ENCODE results near the gene PXDN.
A peak's percentile ranks its signal among the peaks of the same experiment; 100 is the strongest.

PXDN gene

DNA sequence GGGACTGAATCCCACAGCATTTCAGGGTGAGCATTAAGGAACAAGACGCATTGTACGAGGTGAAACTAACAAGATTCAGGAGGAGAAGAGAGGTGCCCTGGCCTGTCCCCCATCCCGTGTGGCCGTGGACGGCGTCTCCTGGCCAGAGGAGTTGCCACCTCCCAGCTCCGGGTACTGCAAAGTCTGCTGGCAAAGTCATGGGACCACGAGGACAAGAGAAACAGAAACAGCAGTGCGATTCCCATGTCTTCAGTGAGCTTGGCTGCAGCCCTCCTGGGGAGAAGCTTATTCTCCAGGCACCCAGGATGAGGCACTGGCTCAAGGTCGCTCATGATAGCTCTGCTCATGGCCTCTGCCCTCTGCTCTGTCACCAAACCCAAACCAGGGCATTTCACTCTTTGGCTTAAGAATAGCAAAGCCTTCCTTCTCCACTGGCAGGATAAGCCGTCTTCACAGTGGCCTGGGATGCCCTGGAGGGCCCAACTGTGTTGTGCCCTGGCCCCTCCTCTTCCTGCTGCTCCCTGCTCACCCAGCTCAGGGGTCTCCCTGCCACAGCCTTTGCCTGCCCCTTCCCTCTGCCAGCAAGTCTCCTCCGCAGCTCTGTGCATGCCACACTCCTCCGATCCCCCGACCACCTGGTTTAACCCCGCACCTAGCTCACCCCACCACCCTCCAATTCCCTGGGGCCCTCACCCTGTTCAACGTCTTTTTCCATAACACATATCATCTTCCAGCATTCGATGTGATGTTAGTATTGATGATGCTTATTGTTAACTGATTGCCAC, 144.8 kb downstream of the PXDN start:
- no peak for TF ChIP-seq Cebpa-rat (IDR thresholded peaks at IDR 0.05)
- peaks cover 7 to 81% (median 61%) of the 10 kb centered on the region in 10 experiments for H3K4me1 ChIP-seq
- no peaks in the 10 kb centered on the region for H3K36me3 ChIP-seq
- H3K9me3 ChIP-seq (replicated peaks in 1 of 11): 0 out of 22 replicates have a peak, but pooled peaks cover 0 to 4% (median 0%) of the 10 kb centered on the region in 11 experiments
- H4K20me1 ChIP-seq: peaks cover 0 to 14% (median 0%) of the 10 kb centered on the region in 11 experiments; a peak in 5 of 22 replicates
- H3K4me2 ChIP-seq: peak overlapping the region in 9 of 11 experiments; percentile 35 to 82 (median 73); a peak in 17 of 22 replicates
- H3K27ac ChIP-seq: no peak overlapping the region
- H3K27me3 ChIP-seq: peaks cover 0 to 22% (median 0%) of the 10 kb centered on the region in 11 experiments; a peak in 5 of 22 replicates
- no peak overlapping the region for H3K9ac ChIP-seq
- no peak overlapping the region for H3K4me3 ChIP-seq

- TF ChIP-seq Cebpa-rat (IDR thresholded peaks at IDR 0.05): no peak
- Histone ChIP-seq H4K20me1 (peaks cover 0 to 21% (median under 1%) of the 10 kb centered on the region in 11 experiments; a peak in 5 of 22 replicates), H3K27ac (no peak overlapping the region), H3K4me3 (no peak overlapping the region), H3K4me2 (peak overlapping the region in 8 of 11 experiments; percentile 50 to 82 (median 74); a peak in 16 of 22 replicates), H3K9ac (no peak overlapping the region), H3K36me3 (no peaks in the 10 kb centered on the region), H3K4me1 (peaks cover 13 to 81% (median 64%) of the 10 kb centered on the region in 10 experiments), H3K9me3 (replicated peaks in 1 of 11) (0 out of 22 replicates have a peak, but pooled peaks cover 0 to 4% (median 0%) of the 10 kb centered on the region in 11 experiments), H3K27me3 (peaks cover 0 to 26% (median 0%) of the 10 kb centered on the region in 11 experiments; a peak in 6 of 22 replicates)
These were observed 145.5 kb downstream of the PXDN start for GRCh38 chr2:1598800-1599199.

- H4K20me1 ChIP-seq: peaks cover 0 to 28% (median 3%) of the 10 kb centered on the region in 11 experiments; a peak in 6 of 22 replicates
- H3K9ac ChIP-seq: no peak overlapping the region
- 0 out of 22 replicates have a peak, but pooled peaks cover 0 to 4% (median 0%) of the 10 kb centered on the region in 11 experiments for H3K9me3 ChIP-seq (replicated peaks in 1 of 11)
- H3K36me3 ChIP-seq: no peaks in the 10 kb centered on the region
- H3K4me3 ChIP-seq: no peak overlapping the region
- no peak overlapping the region for H3K27ac ChIP-seq
- H3K4me2 ChIP-seq: peak overlapping the region; percentile 23 to 82 (median 67); a peak in 20 of 22 replicates
- no peak for TF ChIP-seq Cebpa-rat (IDR thresholded peaks at IDR 0.05)
- H3K27me3 ChIP-seq: peaks cover 0 to 32% (median 0%) of the 10 kb centered on the region in 11 experiments; a peak in 6 of 22 replicates
- H3K4me1 ChIP-seq: peaks cover 19 to 82% (median 70%) of the 10 kb centered on the region in 10 experiments
These were observed 146.1 kb downstream of the PXDN start for GRCh38 chr2:1598041-1598710.

- peaks cover 0 to 34% (median 8%) of the 10 kb centered on the region in 11 experiments; a peak in 7 of 22 replicates for H4K20me1 ChIP-seq
- TF ChIP-seq Cebpa-rat (IDR thresholded peaks at IDR 0.05): no peak
- H3K4me2 ChIP-seq: peak overlapping the region in 8 of 11 experiments; percentile 40 to 86 (median 82); a peak in 12 of 22 replicates
- H3K4me1 ChIP-seq: peaks cover 43 to 82% (median 77%) of the 10 kb centered on the region in 10 experiments
- H3K27ac ChIP-seq: no peak overlapping the region
- no peak overlapping the region for H3K4me3 ChIP-seq
- H3K9me3 ChIP-seq (replicated peaks in 1 of 11): 0 out of 22 replicates have a peak, but pooled peaks cover 0 to 4% (median 0%) of the 10 kb centered on the region in 11 experiments
- no peaks in the 10 kb centered on the region for H3K36me3 ChIP-seq
- no peak overlapping the region for H3K9ac ChIP-seq
- peaks cover 0 to 55% (median 0%) of the 10 kb centered on the region in 11 experiments; a peak in 7 of 22 replicates for H3K27me3 ChIP-seq
These were observed 149.0 kb downstream of the PXDN start for GRCh38 chr2:1595274-1595673.

- Histone ChIP-seq H3K4me1 (peaks cover 45 to 82% (median 75%) of the 10 kb centered on the region in 10 experiments), H3K9ac (peak overlapping the region in 6 of 11 experiments; percentile 1 to 39 (median 22); a peak in 6 of 22 replicates)
- TF ChIP-seq Cebpa-rat (IDR thresholded peaks at IDR 0.05): no peak
These were observed 149.7 kb downstream of the PXDN start for GRCh38 chr2:1594373-1595171.

GRCh38 chr2:1594123-1594372, 150.3 kb downstream of the PXDN start:
- H3K4me3 ChIP-seq: no peak overlapping the region
- H3K9ac ChIP-seq: peak overlapping the region in 6 of 11 experiments; percentile 1 to 39 (median 22); a peak in 9 of 22 replicates
- H3K36me3 ChIP-seq: no peaks in the 10 kb centered on the region
- peak overlapping the region; percentile 40 to 86 (median 81) for H3K4me2 ChIP-seq
- H3K4me1 ChIP-seq: peaks cover 51 to 82% (median 75%) of the 10 kb centered on the region in 10 experiments
- peaks cover 0 to 38% (median 8%) of the 10 kb centered on the region in 11 experiments; a peak in 7 of 22 replicates for H4K20me1 ChIP-seq
- peaks cover 0 to 46% (median 0%) of the 10 kb centered on the region in 11 experiments; a peak in 7 of 22 replicates for H3K27me3 ChIP-seq
- H3K27ac ChIP-seq: peak overlapping the region in 6 of 11 experiments; percentile 15 to 51 (median 30); a peak in 9 of 22 replicates
- no peak for TF ChIP-seq Cebpa-rat (IDR thresholded peaks at IDR 0.05)
- 0 out of 22 replicates have a peak, but pooled peaks cover 0 to 4% (median 0%) of the 10 kb centered on the region in 11 experiments for H3K9me3 ChIP-seq (replicated peaks in 1 of 11)

More at GRCh38 chr2:1594373-1595171, 149.7 kb downstream of the PXDN start:
- H3K9me3 ChIP-seq (replicated peaks in 1 of 11): 0 out of 22 replicates have a peak, but pooled peaks cover 0 to 4% (median 0%) of the 10 kb centered on the region in 11 experiments
- peaks cover 0 to 38% (median 8%) of the 10 kb centered on the region in 11 experiments; a peak in 7 of 22 replicates for H4K20me1 ChIP-seq
- H3K27ac ChIP-seq: peak overlapping the region in 6 of 11 experiments; percentile 15 to 51 (median 30); a peak in 8 of 22 replicates
- H3K4me3 ChIP-seq: no peak overlapping the region
- H3K27me3 ChIP-seq: peaks cover 0 to 51% (median 0%) of the 10 kb centered on the region in 11 experiments; a peak in 7 of 22 replicates
- H3K4me2 ChIP-seq: peak overlapping the region; percentile 40 to 86 (median 81)
- H3K36me3 ChIP-seq: no peaks in the 10 kb centered on the region

DNA sequence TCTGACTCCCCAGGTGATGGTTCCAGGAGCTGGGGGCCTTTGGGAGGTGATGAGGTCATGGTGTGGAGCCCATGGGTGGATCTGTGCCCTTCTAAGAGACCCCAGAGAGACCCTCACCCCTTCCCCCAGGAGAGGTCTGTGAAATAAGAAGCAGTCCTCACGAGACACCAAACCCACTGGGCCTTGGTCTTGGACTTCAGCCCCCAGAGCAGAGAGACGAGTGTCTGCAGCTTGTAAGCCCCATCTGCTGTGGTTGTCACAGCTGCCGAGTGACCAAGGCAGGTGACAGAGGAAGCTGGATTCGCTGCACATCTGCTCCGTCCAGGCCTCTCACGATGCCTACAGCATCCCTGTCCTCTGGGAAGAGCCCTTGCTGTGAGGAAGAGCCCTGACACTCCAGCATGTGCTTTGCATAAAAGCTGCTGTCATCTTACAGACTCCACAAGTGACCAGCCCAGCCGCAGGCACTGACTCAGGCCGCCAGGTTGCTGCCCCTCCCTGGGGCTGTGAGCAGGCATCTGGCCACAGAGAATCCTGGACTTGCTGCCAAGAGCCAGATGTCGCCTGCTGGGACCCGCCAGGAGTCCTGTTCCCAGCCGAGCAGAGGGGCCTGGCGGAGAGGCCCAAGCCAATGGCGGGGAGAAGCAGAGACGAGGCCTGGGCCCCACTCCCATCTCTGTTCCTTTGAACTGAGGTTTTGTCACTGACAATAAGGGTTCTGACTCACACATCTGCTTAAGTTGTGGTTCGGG, 150.8 kb downstream of the PXDN start:
- no peaks in the 10 kb centered on the region for H3K36me3 ChIP-seq
- H3K4me2 ChIP-seq: peak overlapping the region; percentile 40 to 86 (median 81)
- peaks cover 52 to 81% (median 75%) of the 10 kb centered on the region in 10 experiments for H3K4me1 ChIP-seq
- TF ChIP-seq Cebpa-rat (IDR thresholded peaks at IDR 0.05): no peak
- H3K9ac ChIP-seq: peak overlapping the region in 5 of 11 experiments; percentile 1 to 39 (median 32); a peak in 8 of 22 replicates
- peaks cover 0 to 36% (median 8%) of the 10 kb centered on the region in 11 experiments; a peak in 7 of 22 replicates for H4K20me1 ChIP-seq
- peaks cover 0 to 41% (median 0%) of the 10 kb centered on the region in 11 experiments; a peak in 7 of 22 replicates for H3K27me3 ChIP-seq
- 0 out of 22 replicates have a peak, but pooled peaks cover 0 to 4% (median 0%) of the 10 kb centered on the region in 11 experiments for H3K9me3 ChIP-seq (replicated peaks in 1 of 11)
- H3K27ac ChIP-seq: peak overlapping the region in 5 of 11 experiments; percentile 15 to 51 (median 30); a peak in 7 of 22 replicates
- no peak overlapping the region for H3K4me3 ChIP-seq

Measured in BLaER1 treated with 17β-estradiol and CSF1 and Interleukin-3, amounts not matched to agents 10 nM and 100 nM (cell line).